AG20443 (cell line): Measurements from ENCODE around the gene PRKAR2B.
"Not testable (repeated sequence)": the region's sequence is repeated elsewhere in the genome, so short reads cannot be mapped to it uniquely, and the experiment has no call there.

Experiments used
- DNase-seq: peaks from one replicate; pipeline ENCODE4 v3.0.0; 2012; ENCODE audit warnings: low spot score, mixed read lengths

PRKAR2B gene

DNA sequence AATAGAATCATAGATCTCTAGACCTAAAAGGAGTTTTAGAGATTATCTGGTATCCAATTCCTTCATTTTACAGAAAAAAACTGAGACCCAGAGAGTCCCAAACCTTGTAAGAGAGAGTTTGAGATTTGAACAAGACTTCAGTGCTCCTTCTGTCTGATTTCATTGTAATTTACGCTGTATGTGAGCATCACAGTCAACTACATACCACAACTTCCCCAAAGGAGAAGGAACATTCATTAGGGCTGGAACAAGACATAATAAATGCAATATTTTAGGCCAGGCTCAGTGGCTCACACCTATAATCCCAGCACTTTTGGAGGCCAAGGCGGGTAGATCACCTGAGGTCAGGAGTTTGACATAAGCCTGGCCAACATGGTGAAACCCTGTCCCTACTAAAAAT, 17.3 kb upstream of the PRKAR2B start:
- no peak for DNase-seq

DNA sequence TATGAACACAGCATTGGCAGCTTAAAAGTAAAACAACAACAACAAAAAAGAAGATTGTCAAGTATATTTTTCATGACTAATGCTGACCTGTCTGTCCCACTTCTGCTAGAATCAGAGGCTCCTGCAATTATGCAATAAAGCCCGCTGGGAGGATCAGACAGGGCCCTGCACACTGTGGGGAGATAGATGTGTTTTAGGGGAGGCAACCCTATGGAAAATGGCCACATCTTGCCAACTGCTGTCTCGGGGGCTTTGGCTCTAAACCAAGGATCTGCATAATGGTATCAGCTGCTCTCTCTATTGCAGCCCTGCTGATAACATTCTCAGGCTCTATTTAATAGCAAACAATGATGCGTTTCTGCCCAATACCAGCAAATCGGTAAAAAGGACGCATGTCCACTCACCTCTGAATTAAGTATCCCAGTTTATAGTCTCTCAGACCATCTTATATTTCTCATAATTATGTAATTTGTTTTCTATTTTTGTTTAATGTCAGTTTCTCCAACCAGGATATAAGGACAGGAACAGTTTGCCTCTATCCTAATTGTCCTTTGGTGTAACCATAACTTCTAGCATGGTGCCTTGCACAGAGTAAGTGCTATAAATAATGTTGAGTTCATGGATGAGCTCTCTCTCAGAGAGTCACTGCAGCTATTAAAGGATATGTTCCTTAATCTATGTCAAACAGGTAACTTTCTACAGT, 15.3 kb upstream of the PRKAR2B start:
- peak; percentile 12 for DNase-seq

DNA sequence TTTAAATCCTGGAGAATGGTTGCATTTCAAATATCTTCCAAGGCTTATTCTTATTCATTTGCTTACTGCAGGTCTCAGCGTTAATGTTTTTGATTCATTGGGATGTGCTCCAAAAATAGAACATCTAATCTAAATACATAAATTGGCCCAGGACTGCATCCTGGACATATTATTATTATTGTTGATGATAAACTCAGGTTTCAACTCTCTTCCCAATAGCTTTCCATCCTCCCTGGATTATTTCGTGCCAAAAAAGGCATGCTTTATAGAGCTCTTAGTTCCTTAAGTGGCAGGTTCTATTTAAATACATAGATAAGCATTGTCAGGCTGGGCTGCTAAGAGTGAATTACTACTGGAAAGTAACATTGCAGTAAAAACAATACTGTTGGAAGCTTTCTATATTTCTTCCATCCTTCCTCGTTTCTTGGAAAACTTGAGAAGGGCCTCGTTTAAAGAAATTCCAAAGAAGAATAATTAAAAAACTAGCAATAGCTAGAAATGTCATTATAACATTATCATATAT, 14.7 kb upstream of the PRKAR2B start:
- no peak for DNase-seq

DNA sequence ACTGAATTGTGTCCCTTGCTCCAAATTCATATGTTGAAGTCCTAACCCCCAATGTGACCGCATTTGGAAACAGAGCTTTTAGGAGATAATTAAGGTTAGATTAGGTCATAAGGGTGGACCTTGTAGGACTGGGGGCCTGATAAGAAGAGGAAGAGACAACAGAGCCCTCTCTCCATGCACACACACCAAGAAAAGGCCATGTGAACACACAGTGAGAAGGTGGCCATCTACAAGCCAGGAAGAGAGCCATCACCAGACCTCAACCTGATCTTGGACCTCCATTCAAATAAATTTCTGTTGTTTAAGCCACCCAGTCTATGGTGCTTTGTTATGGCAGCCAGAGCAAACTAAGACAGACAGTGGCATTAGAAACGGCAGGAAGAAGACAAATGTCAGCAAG, 12.5 kb upstream of the PRKAR2B start:
- no peak for DNase-seq

GRCh38 chr7:107032720-107033438, 11.6 kb upstream of the PRKAR2B start:
- DNase-seq = no peak

DNA sequence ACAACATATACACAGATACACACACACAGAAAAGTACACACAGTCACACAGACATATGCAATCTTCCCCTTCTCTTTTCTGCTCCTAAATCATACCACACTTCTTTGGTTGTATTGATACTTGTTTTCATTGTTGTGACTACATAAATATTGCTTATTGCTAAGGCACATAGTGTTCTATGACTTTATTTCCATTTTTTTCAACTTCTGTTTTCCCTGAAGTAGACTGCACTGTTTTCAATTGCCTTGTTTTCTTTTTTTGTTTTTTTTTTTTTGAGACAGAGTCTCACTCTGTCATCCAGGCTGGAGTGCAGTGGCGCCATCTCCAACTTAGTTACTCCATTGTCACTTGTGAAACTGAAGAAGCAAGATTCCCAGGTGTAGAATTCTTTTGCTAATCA, 10.0 kb upstream of the PRKAR2B start:
- no peak for DNase-seq

GRCh38 chr7:107035446-107035845, 9.1 kb upstream of the PRKAR2B start:
- DNase-seq = peak; percentile 81

DNA sequence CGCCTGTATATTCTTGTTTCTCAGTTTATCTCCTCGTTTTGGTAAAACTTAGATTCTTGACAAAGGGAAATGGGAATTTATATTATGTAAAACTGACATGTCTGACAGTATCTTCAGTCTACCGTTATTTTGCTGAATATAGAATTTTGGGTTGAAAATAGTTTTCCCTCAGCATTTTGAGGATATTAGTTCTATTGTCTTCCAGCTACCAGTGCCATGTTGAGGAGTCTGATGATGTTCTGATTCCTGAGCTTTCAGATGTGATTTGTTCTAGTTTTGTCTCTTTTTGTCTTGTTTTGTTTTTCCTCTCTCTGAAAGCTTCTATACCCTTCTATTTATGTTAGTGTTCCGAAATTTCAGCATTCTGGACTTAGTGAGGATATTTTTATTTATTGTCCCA, 8.0 kb upstream of the PRKAR2B start:
- no peak for DNase-seq

- no peak for DNase-seq
Observed at GRCh38 chr7:107037717-107038603, 6.5 kb upstream of the PRKAR2B start.

- no peak for DNase-seq
Observed at GRCh38 chr7:107039199-107039900, 5.2 kb upstream of the PRKAR2B start.

GRCh38 chr7:107041097-107041496, 3.4 kb upstream of the PRKAR2B start:
- DNase-seq = no peak

DNA sequence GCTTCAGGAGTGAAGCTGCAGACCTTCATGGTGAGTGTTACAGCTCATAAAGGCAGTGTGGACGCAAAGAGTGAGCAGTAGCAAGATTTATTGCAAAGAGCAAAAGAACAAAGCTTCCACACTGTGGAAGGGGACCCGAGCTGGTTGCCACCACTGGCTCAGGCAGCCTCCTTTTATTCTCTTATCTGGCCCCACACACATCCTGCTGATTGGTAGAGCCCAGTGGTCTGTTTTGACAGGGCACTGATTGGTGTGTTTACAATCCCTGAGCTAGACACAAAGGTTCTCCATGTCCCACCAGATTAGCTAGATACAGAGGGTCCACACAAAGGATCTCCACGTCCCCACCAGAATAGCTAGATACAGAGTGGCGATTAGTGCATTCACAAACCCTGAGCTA, 2.7 kb upstream of the PRKAR2B start:
- DNase-seq = not testable (repeated sequence)

DNA sequence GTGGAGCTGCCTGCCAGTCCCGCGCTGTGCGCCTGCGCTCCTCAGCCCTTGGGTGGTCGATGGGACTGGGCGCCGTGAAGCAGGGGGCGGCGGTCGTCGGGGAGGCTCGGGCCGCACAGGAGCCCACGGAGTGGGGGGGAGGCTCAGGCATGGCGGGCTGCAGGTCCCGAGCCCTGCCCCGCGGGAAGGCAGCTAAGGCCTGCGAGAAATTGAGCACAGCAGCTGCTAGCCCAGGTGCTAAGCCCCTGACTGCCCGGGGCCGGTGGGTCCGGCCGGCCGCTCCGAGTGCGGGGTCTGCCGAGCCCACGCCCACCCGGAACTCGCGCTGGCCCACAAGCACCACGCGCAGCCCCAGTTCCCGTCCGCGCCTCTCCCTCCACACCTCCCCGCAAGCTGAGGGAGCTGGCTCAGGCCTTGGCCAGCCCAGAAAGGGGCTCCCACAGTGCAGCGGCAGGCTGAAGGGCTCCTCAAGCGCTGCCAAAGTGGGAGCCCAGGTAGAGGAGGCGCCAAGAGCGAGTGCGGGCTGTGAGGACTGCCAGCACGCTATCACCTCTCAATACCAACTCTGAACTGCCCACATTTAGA, 2.1 kb upstream of the PRKAR2B start:
- not testable (repeated sequence) for DNase-seq

DNA sequence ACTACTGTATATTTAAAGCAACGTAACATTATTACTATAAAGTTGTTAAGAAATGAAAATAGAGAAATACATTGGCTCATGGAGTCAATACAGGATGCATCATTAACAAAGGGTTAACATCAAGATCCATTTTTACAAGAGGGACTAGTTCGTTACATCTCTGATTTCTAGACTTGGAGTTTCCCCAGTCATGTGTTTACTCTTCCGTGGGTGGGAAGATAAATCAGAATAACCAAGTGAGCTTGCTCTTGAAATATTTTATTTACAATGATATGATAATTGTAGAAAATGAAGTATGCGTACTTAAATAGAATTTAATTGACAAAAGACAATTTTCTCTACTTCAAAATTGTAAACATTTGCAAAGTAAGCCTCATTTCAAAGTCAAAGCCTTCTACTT, 1.0 kb upstream of the PRKAR2B start:
- DNase-seq = no peak

DNA sequence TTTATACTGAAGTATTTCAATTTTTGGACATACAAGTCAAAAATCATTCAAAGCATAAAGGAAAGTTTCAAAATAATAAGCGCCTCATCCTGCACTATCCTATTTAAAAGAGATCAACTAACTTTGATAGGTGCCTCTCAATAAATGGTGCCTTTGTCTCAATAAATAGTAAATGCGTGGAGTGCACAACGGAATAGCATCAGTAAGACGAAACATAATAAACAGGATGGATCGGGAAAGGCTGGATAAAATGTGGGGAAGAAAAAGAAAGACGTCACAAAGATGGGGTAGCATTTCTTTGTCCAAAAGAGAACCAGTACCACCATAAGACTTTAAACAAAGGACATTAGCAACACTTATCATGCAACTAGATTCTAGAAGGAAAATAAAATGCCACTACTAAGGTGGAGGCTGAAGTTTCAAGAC, 571 bp upstream of the PRKAR2B start:
- DNase-seq = no peak

GRCh38 chr7:107045195-107045960, 873 bp downstream of the PRKAR2B start:
- DNase-seq = no peak

GRCh38 chr7:107045980-107046379, 1.5 kb downstream of the PRKAR2B start:
- DNase-seq = peak; percentile 69

- DNase-seq = no peak
Observed at GRCh38 chr7:107046491-107047259, 2.2 kb downstream of the PRKAR2B start.

DNA sequence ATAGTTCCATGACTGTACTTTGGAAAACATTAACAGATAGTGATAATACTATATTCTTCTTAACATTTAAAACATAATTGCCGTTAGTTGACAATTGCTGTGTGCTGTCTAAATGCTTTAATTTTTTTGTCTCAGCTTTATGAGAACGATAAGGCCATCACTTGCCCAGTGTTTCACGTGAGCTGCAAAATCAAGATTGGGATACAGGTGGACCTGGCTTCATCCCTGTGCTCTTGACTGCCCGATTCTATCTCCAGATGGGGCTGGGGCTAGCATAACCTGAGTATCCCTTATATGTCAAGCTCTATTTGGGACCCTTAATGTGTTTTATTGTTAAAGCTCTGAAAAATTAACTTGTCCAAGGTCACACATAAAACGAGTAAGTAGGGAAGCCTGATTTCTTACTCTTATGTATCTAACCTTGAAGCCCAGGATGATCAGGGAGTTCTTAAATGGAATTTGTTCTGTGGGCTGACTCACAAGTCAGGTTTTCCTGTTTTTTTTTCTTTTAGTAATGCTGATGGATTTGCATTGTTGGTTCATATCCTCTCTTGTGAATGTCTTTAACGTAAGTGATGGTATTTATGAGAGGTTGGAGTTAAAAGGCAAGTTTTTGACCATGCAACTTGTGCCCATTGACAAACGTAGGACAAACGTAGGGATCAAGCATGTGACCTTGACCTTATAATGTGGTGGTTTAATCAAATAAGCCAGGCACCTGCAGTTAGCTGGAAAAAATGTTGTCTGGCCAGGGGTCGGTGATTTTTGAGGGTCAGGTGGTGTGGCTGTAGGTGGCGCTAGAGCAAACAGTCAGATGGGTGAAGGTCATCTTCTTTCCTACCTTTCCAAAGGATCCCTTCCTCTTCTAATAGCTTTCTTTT, 3.6 kb downstream of the PRKAR2B start:
- DNase-seq = no peak
